Type B pancreatic cell (in vitro differentiated cells): ENCODE data around the gene MORC3. TPM values are rescaled to one million over a fixed set of nuclear protein-coding genes. Genes with fewer than 3 reads are reported as not detected.
"Not testable (repeated sequence)": the region's sequence is repeated elsewhere in the genome, so short reads cannot be mapped to it uniquely, and the experiment has no call there.

Experiments used
- DNase-seq: peaks from one replicate; pipeline ENCODE4 v3.0.0; 2021; ENCODE audit warnings: mixed read lengths; ENCODE audit not compliant: unreplicated experiment; ENCODE audit errors: extremely low spot score
- H3K27ac Mint-ChIP-seq: 2 replicates; pipeline ENCODE4 v1.8.0; 2021; ENCODE audit warnings: mild to moderate bottlenecking, mixed read lengths
- H3K27me3 Mint-ChIP-seq: 2 replicates; pipeline ENCODE4 v1.8.0; 2021; ENCODE audit warnings: mixed read lengths
- H3K36me3 Mint-ChIP-seq: 2 replicates; pipeline ENCODE4 v1.8.0; 2021; ENCODE audit warnings: mixed read lengths
- H3K4me1 Mint-ChIP-seq: one replicate; pipeline ENCODE4 v1.8.0; 2021; ENCODE audit warnings: mixed read lengths; ENCODE audit not compliant: unreplicated experiment
- H3K4me3 Mint-ChIP-seq: 2 replicates; pipeline ENCODE4 v1.8.0; 2021; ENCODE audit warnings: mild to moderate bottlenecking, mixed read lengths
- H3K9me3 Mint-ChIP-seq: 2 replicates; pipeline ENCODE4 v1.8.0; 2021; ENCODE audit warnings: mixed read lengths
- total RNA-seq: library from RNA; stranded (reverse); gene quantifications from 2 replicates; pipeline ENCODE4 v1.2.1, GENCODE V29; 2021; ENCODE audit warnings: low replicate concordance
- TF ChIP-seq, protein P1 (sequence below): fragments of 200-600 bp; sonication (generic); conservative IDR thresholded peaks from 2 replicates; pipeline ENCODE4 v1.5.0; 2021; ENCODE audit warnings: antibody characterized with exemption, mild to moderate bottlenecking

MORC3 gene
- total RNA-seq, 1 donor from 2014 or later = 26.9 TPM

DNA sequence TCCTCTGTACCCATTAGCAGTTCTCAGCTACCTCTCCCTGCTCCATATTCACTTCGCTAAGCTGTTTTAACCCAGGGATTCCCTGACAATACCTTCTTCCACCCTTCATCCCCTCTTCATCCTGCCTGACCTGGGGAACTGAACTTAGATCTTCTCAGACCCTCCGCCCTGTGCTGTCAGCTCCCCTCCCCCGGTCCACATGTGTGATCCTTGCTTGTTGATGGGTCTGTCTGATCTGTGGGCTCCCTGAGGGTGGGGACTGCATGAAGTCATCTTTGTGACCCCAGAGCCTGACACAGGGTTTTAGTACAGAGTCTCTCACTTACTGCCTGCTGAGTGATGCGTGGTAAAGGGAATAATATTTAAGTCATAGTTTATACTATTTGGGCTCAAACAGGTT lies 77.0 kb downstream of the MORC3 start:
- H3K4me3 Mint-ChIP-seq = no peak overlapping the region
- DNase-seq = no peak
- TF ChIP-seq, protein P1, sequence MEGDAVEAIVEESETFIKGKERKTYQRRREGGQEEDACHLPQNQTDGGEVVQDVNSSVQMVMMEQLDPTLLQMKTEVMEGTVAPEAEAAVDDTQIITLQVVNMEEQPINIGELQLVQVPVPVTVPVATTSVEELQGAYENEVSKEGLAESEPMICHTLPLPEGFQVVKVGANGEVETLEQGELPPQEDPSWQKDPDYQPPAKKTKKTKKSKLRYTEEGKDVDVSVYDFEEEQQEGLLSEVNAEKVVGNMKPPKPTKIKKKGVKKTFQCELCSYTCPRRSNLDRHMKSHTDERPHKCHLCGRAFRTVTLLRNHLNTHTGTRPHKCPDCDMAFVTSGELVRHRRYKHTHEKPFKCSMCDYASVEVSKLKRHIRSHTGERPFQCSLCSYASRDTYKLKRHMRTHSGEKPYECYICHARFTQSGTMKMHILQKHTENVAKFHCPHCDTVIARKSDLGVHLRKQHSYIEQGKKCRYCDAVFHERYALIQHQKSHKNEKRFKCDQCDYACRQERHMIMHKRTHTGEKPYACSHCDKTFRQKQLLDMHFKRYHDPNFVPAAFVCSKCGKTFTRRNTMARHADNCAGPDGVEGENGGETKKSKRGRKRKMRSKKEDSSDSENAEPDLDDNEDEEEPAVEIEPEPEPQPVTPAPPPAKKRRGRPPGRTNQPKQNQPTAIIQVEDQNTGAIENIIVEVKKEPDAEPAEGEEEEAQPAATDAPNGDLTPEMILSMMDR = no peak
- H3K36me3 Mint-ChIP-seq = peaks cover 14% of the 10 kb centered on the region
- no peaks in the 10 kb centered on the region for H3K27me3 Mint-ChIP-seq
- no peaks in the 10 kb centered on the region for H3K9me3 Mint-ChIP-seq
- no peak overlapping the region for H3K27ac Mint-ChIP-seq
- peaks cover 7% of the 10 kb centered on the region for H3K4me1 Mint-ChIP-seq

DNA sequence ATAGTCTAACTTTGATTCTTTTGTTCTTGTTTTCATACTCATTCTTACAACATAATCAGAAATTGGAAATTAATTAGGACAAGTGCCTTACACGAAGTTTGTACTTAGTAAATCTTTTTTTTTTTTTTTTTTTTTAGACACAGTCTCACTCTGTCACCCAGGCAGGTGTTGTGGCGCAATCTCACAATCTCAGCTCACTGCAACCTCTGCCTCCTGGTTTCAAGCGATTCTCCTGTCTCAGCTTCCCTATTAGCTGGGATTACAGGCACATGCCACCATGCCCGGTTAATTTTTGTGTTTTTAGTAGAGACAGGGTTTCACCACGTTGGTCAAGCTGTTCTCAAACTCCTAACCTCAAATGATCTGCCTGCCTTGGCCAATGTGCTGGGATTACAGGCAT lies 77.6 kb downstream of the MORC3 start:
- Mint-ChIP-seq H3K27me3 (no peaks in the 10 kb centered on the region), H3K4me3 (no peak overlapping the region), H3K4me1 (peaks cover 7% of the 10 kb centered on the region), H3K27ac (no peak overlapping the region), H3K36me3 (peaks cover 18% of the 10 kb centered on the region), H3K9me3 (no peaks in the 10 kb centered on the region)
- TF ChIP-seq, protein P1 = no peak
- no peak for DNase-seq

DNA sequence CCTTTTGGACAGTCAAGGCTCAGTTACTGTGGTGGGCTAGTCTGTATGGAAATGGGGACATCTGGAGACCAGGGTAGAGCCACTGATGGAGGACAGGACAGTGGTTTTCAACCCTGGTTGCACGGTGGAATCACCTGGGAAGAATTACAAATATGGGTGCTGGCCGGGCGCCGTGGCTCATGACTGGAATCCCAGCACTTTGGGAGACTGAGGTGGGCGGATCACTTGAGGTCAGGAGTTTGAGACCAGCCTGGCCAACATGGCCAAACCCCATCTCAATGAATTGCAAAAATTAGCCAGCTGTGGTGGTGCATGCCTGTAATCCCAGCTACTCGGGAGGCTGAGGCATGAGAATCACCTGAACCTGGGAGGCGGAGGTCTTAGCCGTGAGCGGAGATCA lies 79.7 kb downstream of the MORC3 start:
- H3K36me3 Mint-ChIP-seq = peaks cover 25% of the 10 kb centered on the region
- not testable (repeated sequence) for DNase-seq, H3K9me3 Mint-ChIP-seq, H3K27me3 Mint-ChIP-seq, H3K4me3 Mint-ChIP-seq, H3K27ac Mint-ChIP-seq, H3K4me1 Mint-ChIP-seq

DNA sequence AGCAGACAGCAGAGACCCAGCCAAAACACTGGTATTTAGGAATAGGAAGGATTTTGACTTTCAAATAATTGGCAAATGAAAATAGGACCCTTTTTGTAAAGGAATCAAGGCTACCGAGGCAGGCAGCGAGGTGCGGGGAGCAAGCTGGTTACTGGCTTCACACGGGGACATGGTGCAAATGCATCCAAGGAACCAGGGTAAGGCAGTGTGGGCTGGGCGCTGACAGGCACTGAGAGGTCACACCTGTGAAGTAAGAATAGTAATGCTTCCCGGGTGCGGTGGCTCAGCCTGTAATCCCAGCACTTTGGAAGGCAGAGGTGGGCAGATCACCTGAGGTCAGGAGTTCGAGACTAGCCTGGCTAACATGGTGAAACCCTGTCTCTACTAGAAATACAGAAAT lies 80.7 kb downstream of the MORC3 start:
- peaks cover 7% of the 10 kb centered on the region for H3K4me1 Mint-ChIP-seq
- no peak overlapping the region for H3K27ac Mint-ChIP-seq
- TF ChIP-seq, protein P1 = no peak
- H3K36me3 Mint-ChIP-seq = peaks cover 25% of the 10 kb centered on the region
- H3K4me3 Mint-ChIP-seq = no peak overlapping the region
- no peaks in the 10 kb centered on the region for H3K9me3 Mint-ChIP-seq
- no peak for DNase-seq
- H3K27me3 Mint-ChIP-seq = no peaks in the 10 kb centered on the region

DNA sequence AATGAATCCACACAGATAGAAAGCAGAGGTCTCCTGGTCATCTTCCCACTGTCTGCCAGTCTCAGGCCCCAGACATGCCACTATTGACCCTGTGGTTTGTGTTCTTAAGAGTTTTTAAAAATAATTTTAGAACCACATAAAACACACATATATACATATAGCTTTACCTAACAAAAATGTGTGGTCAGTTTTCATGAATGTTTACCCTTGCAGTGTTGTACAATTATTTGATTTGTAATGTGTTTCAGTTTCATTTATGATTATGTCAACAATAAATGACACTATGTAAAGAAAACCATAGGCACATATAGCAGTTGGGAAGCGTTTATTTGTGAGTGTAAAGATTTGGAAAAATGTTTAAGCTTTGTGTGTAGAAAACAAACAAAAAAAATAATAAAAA lies 82.3 kb downstream of the MORC3 start:
- Mint-ChIP-seq H3K4me1 (no peaks in the 10 kb centered on the region), H3K27me3 (no peaks in the 10 kb centered on the region), H3K9me3 (no peaks in the 10 kb centered on the region), H3K36me3 (peaks cover 26% of the 10 kb centered on the region), H3K27ac (no peak overlapping the region), H3K4me3 (no peak overlapping the region)
- no peak for DNase-seq
- TF ChIP-seq, protein P1 = no peak

DNA sequence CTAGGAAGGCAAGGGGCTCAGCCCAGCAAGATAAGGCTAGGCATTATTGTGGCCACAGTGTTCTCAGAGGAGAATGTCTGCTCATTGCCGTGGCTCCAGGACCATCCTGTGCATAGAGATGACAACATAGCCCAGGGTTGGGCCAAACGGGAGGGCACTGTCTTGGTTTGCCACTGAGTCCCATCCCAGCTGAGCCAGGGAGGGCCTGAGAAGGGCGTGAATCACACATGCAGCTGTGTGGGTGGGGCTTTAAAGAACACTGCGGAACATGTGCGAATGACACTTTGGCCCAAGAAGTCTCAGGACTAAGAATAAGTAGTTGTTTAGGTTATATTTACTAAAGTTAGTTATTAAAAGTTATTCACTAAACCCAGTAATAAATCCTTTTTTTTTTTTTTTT lies 83.7 kb downstream of the MORC3 start:
- TF ChIP-seq, protein P1 = no peak
- no peaks in the 10 kb centered on the region for H3K9me3 Mint-ChIP-seq
- no peaks in the 10 kb centered on the region for H3K27me3 Mint-ChIP-seq
- no peak overlapping the region for H3K27ac Mint-ChIP-seq
- peaks cover 36% of the 10 kb centered on the region for H3K36me3 Mint-ChIP-seq
- H3K4me1 Mint-ChIP-seq = no peaks in the 10 kb centered on the region
- DNase-seq = no peak
- no peak overlapping the region for H3K4me3 Mint-ChIP-seq
